NCI-H146 treated with DMSO at 0.1 percent for 48 hours (cell line): ENCODE measurements around the gene WBP2NL.

Experiments used
- DNase-seq: peaks from one replicate; lab custom pipeline; 2025; ENCODE audit not compliant: unreplicated experiment; lab: John Stamatoyannopoulos, UW

Gene WBP2NL

GRCh38 chr22:41978732-41979131 lies 19.9 kb upstream of the WBP2NL start:
- no peak for DNase-seq

DNA sequence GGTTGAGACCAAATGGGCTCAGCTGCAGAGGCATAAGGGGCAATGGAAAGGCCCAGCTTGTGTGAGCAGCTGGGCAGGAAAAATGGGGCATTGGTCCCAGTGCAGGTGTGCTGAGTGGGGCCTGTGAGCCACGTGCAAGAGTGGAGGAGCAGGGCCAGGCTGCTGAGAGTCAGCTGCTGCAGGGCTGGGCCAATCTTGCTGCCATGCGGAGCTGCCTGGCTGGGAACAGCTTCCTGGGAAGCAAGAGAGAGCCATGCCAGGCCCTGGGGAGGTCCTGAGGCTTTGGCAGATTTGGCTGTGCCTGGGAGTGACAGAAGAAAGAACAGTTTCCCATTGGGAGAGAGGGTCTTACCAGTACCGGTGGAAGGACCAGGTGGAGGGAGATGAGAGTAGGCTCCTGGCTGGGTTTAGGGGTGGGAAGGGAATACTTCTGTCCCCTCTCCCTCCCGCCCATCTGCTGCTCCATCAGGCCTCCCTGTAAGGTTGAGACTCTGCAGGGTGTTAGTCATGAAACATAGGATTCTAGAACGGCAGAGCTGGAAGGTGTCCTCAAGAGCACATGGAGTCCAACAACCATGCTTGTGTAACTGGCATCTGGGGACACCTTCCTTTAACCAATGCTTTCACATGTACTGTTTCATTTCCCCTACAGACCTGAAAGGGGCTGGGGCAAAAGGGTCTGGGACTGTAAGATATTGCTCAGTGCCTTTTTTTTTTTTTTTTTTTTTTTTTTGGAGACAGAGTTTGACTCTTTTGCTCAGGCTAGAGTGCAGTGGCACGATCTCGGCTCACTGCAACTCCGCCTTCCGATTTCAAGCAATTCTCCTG lies 19.0 kb upstream of the WBP2NL start:
- DNase-seq: no peak

- no peak for DNase-seq
Observed at GRCh38 chr22:41982865-41983264, 15.7 kb upstream of the WBP2NL start.

DNA sequence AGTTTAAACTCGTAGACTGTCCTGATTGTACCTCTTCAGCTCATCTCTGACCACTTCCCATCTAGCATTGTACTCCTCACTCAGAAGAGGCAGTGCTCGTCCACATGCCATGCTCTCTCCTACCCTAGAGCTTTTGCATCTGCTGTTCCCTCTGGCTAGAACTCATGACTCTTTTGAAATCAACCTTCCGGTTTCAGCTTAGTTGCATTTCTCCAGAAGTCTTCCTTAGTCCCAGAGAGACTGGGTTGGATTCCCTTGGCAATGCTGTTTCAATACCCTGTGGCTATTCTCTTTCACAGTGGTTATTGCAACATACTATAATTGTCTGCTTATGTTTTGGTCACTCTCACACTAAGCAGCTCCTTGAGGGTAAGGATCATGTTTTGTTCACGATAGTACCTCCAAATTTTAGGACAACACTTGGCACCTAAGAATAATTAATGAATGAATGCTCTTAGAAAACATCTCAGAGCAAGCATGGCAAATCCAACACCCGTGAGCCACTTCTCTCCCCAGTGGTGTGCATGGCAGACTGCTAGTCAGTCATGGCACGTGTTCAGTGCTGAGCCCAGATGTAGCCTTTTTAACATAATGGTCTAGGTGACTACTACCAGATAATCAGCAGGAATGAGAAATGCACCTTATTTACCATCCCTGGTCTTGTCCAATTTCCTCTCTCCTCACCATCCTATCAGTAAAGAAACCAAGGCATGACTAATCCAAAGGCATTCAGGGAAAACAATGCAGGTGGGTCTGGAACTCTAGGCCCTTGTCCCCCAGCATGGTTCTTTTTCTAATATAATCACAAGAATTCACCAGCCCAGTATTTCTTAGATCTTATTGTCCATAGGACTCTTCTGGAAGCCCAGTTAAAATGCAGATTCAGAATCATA lies 14.8 kb upstream of the WBP2NL start:
- no peak for DNase-seq

GRCh38 chr22:41987276-41987675 lies 11.3 kb upstream of the WBP2NL start:
- no peak for DNase-seq

GRCh38 chr22:41989246-41989645 lies 9.3 kb upstream of the WBP2NL start:
- DNase-seq: no peak

DNA sequence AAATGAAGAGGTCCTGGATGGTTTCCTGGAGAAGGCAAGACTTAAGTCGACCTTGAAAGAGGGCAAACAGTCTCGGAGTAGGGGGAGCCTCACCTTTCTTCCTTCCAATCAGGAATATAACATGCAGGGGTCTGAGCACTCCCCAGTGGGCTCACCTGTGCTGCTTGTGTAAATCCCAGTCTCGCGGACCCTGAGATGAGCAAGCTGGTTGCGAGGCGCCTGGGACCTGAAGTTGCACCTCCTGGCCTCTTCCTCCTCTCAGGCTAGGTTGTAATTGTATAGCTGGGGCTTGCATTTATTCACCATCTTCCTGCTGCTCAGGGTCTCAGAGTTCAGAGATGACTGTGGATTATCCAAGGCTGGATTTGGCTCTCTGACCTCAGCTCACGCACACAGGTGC lies 7.5 kb upstream of the WBP2NL start:
- DNase-seq: no peak

GRCh38 chr22:41992496-41992895 lies 6.1 kb upstream of the WBP2NL start:
- DNase-seq: no peak

DNA sequence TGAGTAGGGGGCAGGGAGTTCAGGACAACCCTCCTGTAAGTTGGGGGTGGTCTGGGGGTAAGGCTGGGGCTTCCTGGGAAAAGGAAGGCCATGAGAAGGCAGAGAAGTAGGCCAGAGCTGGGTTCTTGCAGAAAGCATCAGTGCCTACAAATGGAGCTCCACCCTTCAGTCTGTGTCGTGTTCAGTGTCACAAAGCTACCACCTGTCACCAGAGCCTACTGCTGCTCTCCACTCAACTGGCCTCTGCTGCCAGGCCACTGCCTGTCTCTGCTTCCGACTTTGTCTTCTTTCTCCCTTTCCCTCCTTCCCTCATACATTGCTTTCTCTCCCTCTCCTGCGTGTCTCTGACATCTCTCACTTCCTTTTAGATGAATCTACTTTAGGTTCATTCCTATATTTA lies 3.4 kb upstream of the WBP2NL start:
- DNase-seq: no peak

GRCh38 chr22:41996826-41997225 lies 1.8 kb upstream of the WBP2NL start:
- DNase-seq: no peak

- no peak for DNase-seq
Observed at GRCh38 chr22:42000466-42000865, 1.9 kb downstream of the WBP2NL start.

GRCh38 chr22:42001121-42001520 lies 2.5 kb downstream of the WBP2NL start:
- no peak for DNase-seq

DNA sequence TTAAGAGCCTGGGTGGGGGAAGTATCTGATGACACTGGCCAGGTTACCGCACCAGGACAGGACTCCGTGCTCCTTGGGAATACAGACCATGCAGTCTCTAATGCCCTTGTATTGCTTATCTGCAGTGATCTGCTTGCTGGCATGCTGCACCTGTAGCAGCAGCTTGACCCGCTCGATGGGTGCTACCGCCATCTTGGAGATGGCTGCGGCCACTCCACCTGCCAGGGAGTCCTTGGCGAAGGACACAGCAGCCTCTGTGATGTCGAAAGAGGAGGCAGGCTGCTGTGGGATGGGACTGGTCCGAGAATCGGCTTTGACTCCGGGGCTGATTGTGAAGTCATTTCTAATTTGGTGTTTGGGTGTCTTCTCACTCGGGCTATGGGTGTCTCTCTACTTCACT lies 3.1 kb downstream of the WBP2NL start:
- DNase-seq: no peak

- DNase-seq: no peak
Observed at GRCh38 chr22:42007922-42008321, 9.3 kb downstream of the WBP2NL start.

DNA sequence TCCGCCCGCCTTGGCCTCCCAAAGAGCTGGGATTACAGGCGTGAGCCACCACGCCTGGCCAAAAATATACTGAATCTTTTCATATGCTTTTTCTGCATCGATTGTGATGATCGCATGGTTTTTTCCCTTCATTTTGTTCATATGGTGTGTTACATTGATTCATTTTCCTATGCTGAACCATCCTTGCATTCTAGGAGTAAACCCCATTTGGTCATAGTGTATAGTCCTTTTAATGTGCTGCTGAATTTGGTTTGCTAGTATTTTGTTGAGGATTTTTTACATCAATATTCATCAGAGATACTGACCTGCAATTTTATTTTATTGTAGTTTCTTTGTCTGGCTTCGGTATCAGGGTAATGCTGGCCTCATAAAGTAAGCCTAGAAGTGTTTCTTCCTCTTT lies 12.2 kb downstream of the WBP2NL start:
- no peak for DNase-seq

DNA sequence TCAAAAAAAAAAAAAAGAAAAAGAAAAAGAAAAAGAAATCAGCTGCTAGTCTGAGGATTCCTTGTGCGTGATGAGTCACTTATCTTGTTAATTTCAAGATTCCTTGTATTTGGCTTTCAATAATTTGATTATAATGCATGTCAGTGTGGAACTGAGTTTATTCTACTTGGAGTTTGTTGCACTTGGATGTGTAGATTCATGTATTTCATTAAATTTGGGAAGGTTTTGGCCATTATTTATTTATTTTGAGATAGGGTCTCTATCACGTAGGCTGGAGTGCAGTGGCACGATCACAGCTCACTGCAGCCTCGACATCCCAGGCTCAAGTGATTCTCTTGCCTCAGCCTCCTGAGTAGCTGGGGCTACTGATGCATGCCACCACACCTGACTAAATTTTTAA lies 14.8 kb downstream of the WBP2NL start:
- no peak for DNase-seq

- DNase-seq: no peak
Observed at GRCh38 chr22:42016111-42016510, 17.5 kb downstream of the WBP2NL start.

DNA sequence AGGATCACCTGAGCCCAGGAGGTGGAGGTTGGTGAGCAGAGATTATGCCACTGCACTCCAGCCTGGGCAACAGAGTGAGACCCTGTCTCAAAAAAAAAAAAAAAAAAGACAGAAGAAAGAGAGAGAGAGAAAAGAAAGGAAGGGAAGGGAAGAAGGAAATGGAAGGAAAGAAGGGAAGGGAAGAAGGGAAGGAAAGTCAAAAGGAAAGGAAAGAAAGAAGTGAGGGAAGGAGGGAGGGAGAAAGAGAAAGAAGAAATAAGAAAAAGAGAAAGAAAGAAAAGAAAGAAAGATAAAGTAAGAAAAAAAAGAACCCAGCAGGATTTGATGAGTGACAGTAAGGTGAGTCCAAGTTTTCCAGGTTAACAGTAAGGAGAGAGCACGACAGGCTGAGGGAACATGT lies 19.6 kb downstream of the WBP2NL start:
- no peak for DNase-seq

DNA sequence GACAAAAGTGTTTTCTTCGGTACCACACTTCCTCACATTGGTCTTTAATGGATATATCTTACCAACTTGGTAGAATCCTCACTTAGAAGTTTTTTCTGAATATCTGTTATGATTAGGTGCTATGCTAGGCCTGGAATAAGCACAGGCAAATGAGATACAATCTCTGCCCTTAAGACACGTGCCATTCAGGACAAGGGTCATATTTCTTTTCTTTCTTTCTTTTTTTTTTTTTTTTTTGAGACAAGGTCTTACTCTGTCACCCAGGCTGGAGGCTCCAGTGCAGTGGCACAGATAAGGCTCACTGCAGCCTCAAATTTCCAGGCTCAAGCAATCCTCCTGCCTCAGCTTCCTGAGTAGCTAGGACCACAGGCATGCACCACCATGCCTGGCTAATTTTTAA lies 23.0 kb downstream of the WBP2NL start:
- DNase-seq: no peak

DNA sequence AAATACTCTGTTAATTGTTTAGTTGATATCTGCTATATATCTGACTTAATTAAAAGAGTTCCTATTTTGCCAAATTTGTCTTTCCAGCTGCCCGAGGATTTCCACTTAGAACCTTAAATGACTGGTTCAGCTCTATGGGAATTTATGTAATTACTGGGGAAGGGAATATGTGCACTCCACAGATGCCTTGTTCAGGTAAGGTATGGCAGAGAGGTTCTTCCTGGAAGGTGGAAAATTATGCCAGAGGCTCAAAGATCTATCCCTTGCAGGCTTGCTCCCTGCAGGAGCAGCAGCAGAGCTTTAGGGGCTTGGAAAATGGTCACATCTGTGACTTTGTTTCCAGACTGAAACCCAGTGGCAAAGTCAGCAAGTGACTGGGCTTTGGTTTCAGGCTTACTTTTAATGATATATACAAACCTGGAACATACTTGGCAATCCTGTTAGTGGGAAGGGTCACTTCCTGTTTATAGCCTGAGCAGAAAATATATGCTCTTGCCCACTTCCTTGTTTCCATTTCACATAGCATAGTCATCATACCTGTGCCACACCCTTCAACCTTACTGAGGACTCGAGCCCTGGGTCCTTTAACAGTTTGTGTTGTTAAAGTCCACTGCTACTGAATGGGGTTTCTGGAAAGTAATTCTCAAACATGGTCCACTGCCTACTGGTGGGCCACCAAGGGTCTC lies 23.7 kb downstream of the WBP2NL start:
- no peak for DNase-seq

DNA sequence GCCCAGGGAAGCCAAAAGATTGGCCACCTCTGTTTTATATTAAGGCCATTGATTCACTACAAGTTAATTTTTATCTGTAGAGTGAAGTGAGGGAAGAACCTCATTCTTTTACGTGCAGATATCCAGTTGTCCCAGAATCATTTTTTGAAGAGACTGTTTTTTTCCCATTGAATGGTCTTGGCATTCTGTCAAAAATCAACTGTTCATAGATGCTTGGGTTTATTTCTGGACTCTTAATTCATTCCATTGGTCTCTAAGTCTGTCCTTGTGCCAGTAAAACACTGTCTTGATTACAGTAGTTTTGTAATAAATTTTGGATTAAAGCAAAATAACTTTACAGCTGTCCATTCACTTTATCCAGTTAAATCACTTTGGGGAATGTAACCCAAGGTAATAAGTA lies 26.8 kb downstream of the WBP2NL start:
- DNase-seq: no peak

DNA sequence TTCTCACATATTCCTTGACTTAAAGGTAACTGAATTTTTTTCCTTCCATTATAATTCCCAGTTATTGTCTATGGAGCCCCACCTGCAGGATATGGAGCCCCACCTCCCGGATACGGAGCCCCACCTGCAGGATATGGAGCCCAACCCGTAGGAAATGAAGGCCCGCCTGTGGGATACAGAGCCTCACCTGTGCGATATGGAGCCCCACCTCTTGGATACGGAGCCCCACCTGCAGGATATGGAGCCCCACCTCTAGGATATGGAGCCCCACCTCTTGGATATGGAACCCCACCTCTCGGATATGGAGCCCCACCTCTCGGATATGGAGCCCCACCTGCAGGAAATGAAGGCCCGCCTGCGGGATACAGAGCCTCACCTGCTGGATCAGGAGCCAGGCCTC lies 28.1 kb downstream of the WBP2NL start:
- DNase-seq: no peak
